NCI-H1048 (cell line): ENCODE results near the gene MYRFL.

Source experiments
- DNase-seq: peaks from one replicate; lab custom pipeline; 2025; lab: John Stamatoyannopoulos, UW

The MYRFL gene

DNA sequence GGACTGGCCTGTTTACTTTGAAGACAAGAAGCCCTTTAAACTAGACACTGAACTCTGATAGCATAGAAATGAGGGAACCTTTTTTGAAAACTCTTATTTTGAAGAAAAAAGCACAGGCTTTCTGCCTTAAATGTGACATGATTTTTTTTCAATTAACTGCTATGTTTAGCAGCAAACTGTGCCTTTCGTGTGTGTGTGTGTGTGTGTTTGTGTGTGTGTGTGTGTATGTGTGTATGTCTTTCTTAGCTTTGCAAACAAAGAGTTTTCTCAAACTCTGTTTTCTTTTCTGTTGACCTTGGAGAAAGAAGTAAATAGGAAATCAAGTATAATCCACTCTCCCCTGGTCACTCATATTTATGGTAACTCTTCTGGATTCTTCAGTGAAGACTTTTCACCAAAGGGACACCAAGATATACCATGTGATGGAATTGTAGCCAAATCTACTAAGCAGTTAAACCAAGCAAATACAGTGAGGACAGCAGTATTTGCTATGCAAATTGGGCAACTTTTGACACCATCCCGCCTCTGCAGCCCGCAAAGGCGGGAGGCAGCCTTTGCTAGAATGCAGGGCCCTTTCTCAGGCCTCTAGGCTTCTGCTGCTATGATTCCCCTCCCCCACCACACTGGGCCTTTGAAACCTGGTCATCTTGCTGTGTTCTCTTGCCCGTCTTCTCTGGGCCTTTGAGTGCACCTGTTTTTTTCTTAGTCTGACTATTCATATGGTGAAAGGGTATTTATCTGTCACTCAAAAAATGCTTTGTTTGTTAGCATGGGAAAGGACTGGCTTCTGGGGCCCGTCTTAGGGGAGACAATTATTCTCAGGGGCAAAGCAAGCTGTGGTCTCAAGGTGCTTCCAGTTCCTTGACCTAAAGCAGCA, 107.9 kb downstream of the MYRFL start:
- DNase-seq: no peak

DNA sequence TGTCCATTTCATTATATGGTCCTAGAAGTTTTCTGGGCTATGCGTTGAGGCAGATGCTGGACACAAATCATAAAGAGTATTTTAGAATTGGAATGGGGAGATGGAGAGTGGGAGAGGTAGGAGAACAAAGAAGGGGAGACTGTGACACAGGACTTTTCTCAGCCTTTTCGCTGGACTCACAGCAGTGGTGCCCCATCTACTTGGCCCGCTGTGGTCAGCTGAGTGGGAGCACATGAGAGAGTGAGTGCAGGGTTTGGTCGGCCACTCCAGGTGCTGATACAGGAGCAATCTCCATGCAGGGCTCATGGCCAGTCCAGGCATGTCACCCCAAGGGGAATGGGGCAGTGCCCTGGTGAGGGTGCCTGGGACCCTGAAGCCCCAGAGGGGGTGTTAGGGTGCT, 109.0 kb downstream of the MYRFL start:
- DNase-seq: no peak

DNA sequence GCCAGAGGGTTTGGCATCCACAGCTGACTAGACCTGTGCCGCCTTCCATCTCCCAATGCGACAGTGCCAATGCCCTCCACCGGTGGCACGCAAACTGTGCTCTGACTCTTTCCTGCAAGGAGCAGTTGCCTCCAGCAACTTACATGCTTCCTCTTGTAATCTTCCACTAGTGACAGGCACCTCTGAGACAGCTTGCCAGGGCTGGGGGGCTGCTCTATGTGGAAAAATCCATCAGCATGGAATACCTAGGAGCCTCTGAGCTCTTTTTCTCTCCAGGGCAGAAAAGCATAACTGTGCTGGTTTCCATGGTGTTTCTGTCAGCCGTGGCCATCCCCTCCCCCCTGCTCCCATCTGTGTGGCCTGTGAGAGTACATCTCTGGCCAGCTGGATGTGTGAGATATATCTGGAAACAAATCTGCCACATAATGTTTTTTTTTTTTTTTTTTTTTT, 110.6 kb downstream of the MYRFL start:
- DNase-seq: no peak

DNA sequence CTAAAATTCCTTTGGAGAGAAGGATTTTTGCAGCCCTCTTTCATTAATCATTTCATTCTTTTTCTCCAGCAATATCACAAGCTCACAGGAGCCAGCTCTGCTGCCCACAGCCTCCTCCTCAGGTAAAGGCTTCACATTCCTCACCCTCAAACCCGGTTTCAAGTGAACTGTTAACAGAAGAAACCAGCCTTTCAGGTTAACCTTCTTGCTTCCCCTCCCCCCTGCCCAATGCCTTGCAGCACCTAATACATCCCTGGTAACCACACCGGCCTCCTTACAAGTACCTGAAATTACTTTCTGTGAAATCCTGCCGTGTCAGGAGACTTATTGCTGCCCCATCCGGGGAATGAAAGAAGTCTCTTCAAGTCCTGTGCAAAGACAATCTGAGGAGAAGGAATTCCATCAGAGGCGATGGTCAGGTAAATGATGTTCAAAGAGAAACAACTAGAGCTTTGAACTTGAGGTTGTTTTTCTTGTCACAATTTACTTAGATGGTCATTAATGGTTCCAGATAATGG, 111.2 kb downstream of the MYRFL start:
- DNase-seq: no peak

DNA sequence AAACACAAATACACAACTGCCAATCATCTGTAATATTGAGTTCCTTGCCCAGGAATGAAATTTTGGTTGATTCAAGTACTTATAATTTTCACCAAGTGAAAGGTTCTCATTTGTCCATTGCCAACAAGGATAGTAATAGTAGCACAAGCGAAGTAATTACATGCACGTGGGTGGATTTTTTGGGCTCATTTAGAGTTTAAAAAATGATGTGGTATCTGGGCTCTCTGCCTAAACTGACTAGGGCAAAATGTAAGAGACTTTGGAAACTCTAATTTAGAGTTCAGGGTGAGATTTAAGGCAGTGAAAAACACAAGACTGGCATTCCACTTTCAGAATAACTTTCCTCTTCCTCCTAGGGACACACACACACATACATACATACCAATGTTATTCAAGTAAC, 111.7 kb downstream of the MYRFL start:
- DNase-seq: no peak

DNA sequence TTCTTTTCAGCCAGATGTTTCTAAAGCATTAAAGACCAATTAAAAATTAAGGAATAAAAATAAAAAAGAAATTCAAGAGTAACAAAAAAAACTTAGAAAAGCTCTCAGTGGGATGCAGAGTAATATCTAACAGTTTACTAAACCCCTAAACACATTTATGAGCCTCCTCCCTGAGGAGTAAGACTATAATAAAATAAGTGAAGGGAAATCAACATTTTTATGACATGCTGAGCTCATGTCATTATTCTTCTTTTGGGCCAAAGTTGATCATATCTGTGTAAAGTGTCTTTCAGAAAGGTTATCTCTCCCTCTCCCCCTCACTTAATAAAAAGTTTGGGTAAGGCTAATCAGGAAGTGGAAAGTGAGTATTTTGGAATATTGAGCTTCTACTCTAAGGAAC, 122.1 kb downstream of the MYRFL start:
- no peak for DNase-seq

DNA sequence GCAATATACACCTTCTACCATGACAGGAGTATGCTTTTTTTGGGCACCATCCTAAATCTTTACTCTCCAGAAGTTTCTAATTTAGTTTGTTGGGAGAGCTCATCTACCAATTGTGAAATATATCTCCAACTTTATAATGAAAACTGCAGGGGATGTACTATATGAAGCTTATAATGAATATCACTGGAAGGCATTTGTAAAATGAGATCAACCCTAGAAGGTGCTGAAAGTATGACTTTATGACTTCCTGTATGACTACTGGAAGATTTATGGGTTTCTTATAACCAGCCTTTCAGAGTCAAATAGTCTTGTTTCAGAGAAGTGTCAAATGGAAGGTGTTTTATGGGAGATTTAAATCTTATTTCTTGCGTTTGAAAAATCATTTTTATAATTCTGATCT, 122.9 kb downstream of the MYRFL start:
- no peak for DNase-seq

DNA sequence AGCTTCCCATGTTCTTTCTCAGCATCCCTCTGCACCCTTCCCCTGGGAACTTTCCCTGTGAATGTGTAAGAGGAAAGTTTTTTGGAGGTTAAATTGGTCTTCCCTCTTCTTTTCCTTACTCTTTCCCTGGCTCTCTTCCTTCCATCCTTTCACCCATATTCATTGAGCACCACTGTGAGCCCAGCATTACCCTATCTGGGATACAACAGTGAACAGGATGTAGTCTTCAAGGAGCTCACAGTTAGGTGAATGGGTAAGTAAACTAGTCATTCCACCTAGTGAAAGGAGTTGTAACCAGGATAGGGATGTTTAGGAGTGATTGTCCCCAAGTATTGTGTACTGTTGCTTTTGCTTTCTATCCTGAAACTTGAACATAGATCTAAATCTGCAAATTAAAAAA, 123.8 kb downstream of the MYRFL start:
- no peak for DNase-seq

DNA sequence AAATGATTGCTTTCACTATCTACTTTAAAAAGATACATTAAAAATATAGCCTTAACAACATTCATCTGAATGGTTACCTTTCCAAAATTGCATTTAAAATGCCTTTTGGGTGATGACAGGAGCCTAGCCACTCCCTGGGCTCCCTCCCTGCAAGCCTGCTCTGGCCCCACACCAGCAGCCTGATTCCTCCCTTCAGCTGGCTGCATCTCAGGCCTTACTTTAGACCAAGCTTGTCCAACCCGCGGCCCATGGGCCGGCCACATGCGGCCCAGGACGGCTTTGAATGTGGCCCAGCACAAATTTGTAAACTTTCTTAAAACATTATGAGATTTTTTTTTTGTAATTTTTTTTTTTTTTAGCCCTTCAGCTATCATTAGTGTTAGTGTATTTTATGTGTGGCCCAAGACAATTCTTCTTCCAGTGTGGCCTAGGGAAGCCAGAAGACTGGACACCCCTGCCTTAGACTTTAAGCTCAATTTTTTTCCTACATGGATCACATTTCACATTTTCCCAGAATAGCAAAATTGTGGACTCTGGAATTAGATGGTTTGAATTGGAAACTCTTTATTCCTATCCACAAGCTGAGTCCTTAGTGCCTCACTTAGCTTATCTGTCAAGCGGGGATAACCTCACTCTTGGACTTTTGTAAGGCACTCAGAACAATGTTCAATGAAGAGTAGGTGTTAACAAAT, 124.4 kb downstream of the MYRFL start:
- no peak for DNase-seq

DNA sequence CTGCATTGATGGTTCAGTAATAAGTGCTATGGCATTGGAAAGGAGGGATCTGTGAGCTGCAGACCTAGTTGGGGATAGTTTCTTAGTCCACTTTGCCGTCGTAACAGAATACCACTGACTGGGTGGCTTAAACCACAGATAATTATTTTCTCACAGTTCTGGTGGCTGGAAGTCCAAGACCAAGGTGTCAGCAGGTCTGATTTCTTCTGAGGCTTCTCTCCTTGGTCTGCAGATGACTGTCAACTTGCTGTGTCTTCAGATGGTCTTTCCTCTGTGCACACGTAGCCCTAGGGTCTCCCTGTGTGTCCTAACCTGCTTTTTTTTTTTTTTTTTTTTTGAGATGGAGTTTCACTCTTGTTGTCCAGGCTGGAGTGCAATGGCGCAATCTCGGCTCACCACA, 126.1 kb downstream of the MYRFL start:
- no peak for DNase-seq

DNA sequence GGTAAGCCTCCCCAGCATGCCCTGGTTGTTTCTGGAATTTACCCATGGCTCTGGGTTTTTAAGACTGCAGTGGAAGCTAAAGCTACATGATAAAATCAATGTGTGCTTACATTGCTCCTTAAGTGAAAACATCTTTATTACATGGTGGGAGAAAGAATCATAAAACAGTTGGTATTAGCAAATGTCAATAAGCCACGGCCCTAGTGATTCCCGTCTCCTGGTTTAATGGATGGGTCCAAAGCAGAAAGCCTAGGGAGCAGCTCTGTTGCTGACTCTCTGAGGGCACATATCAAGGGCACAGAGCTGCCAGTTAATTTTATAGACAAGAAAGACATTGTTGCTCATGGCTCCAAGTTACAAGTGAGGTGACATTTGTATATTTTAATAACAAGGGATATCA, 127.9 kb downstream of the MYRFL start:
- DNase-seq: no peak

DNA sequence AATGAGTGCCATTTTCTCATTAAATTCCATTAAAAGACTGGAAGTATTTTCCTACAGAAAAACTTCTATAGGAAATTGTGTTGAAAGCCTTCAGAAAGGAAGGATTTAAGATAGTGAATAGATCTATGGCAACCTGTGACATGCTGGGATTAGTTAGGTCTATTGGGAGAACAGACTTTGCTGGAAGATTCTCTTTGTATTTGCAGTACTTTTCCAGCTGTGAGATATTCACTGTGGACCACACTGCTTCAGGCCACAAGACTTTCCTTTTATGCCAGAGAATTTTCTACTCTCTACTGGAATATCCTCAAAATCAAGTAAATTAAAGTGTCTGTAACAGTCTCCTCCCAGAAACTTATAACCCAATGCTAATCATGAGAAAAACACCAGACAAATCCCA, 136.2 kb downstream of the MYRFL start:
- DNase-seq: no peak

DNA sequence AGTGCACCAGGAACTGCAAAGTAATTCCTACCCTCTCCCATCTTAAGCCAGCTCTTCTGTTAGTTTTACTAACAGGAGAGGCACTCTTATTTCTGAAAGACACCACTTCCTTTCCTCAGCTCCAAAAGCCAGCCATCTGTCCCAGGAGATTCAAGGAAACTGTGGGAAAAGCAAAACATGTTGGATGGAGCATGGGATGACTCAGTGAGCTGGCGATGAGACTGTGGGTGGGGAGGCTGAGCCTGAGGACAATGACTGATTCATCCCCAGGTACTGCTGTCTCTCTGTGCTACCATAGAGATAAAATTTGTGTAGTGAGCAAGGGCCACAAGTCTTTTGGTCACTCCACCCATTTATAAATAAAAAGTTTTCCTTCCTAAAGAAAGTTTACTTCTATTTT, 141.4 kb downstream of the MYRFL start:
- no peak for DNase-seq

DNA sequence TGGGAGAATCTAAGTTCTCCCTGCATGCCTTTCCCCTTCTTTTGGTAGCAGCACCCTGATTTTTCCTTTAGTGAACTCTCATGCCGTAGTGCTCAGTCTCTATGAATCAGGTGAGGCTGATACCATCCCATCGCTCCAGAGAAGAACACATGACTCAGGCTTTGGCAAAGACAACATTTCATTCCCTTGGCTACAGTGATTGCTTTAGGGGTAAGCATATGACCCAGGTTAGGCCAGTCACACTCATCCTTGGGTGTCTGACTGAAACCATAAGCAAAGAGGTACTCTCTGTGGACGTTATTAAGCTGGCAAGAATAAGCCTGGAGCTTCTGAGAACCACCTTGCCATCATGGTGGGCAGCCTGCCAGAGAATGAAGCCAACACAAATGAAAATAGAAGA, 141.8 kb downstream of the MYRFL start:
- no peak for DNase-seq

DNA sequence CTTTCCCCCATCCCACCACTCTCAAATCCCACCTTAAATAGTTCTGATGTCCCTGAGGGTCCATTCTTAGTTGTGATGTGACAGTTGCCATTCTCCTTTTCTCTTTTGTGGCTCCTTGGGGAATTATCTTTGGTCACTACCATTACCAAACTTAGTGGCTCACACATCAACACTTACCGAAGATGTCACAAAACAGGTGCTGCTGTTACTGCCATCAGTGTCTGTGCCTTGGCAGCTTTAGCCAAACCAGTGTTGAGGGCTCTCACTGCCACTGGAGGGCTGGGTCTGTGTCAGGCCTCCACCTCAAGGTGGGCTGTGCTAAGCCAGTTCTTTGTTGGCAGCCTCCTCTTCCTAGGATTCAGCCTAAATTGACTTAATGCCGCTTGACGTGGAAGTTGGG, 144.0 kb downstream of the MYRFL start:
- DNase-seq: no peak

DNA sequence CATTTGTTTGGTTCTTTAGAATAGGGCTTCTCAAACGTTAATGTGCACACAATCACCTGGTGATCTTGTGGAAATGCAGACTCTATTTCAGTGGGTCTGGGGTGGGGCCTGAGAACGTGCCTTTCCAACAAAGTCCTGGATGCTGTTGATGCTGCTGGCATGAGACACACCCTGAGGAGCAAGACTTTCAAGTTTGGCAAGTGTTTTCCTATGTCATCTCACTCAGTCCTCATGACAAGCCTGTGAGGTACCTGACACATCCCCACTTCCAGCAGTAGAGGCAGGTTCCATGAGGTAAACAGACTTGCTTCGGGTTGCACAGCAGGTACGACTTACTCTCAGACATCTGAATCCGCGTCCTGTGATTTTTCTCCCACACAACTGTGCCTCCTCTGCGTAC, 147.1 kb downstream of the MYRFL start:
- DNase-seq: no peak

DNA sequence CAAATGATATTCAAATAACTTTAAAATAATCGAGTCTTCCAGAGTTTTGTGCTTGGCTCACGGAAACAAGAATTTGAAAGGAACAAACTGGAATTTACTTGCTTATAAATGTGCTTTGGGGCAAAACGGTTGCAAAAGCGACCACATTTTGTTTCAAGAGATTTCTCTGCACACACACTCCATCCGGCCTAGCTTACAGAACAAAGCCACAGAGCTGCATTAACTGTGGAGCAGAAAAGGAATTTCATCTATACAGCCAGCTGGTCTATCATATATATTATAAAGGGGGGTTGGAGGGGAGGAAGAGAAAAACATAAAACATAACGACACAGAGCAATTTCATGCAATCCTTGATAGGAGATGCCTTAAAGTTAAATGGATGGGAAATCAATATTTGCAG, 153.0 kb downstream of the MYRFL start:
- DNase-seq: no peak

DNA sequence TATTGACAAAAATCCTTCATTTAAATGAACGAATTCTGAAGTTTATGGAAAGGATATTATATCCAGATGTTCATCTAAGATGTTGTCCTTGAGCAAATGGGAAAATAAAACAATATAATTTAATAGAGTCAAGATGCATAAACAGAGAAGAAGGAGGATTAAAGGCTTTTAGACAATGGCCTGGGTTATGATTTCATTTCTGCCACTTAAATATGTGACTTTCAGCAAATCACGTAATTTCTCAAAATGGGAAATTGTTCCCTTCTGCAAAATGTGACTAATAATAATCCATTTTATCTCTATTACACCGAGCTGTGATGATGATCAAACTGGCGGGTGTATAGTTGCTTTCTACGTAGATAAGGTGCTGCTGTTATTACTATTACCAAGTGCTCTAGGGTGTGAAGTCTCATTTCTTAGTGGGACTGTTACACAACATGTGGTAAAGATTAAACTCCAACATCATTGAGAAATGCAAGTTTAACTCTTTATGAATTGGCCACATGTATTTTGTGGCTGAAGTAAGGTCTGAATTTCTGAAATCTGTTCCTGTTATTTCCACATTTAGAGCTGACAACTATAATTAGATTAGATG, 157.0 kb downstream of the MYRFL start:
- DNase-seq: no peak

DNA sequence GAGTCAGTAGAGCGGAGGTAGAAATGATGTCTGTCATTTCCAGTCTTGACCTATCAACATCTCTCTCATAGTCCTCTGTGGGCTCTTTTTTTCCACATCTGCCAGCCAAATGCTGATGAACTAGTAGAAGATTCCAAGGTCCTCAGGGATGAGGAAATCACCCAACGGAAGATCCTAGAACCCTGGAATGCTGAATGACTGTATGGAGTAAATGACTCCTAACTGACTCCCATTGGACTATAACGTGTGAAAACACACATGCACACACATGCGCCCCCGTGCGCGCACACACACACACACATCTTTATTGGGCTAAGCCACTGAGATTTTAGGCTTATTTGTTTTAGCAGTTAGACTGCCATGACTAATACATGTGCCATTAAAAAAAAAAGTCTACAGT, 159.2 kb downstream of the MYRFL start:
- DNase-seq: no peak

DNA sequence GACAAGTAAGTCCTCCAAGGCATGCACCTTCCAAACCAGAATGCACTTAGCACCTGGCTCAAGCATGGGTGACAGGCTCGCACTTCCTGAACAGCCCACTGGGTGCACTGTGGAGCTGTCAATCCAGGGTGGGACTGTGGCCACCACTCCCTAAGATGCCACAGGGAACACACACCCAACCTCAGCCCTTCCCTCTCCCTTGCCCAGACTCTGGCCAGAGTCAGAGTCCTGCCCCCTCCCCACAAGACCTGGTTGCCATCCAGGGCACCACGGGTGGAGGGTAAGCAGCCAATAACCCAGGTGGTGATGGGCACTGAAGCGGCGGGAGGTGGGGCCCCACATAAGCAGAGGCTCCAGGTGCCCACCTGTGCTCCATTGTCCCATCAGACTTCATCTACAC, 160.6 kb downstream of the MYRFL start:
- no peak for DNase-seq

DNA sequence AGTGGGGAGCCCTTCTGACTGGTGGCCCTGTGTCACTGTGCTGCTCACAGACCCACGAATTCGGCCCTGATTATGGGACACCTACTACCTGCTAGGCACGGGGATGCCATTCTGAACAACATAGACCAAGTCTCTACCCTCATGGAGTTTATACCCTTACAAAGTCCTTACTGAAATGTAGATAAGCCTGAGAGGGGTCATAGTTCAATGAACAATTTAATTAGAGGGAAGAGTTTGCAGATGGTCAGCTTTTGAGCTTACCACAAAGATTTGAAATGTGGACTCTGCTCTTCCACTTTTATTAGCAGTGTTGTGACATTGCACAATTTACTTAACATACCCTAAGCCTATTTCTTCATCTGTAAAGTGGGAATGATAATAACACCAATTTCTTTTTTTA, 161.1 kb downstream of the MYRFL start:
- no peak for DNase-seq

DNA sequence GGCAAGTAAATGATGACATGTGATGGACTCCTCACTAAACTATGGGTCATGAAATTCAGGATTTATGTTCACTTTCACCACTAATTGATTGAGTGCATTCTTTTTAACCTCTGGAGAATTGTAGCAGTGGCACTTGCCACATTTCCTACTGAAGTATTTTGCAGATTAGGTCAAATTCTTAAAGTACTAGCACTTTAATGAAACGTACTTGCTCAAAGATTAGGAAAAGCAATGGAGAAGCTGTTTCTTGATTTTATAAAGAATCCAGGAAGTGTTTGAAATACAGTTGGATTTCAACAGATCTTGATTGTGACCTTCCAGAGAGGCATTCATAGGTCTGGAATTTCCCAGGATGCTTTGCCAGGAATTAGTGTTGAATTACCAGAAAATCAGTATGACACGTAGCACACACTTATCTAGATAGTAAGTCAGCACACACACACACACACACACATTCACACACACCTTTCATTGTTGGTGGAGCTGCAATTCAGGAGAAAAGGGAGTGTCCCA, 162.6 kb downstream of the MYRFL start:
- peak; percentile 17 for DNase-seq
